HepG2 (cell line): ENCODE data around the gene TYROBP. TPM values are rescaled to one million over a fixed set of nuclear protein-coding genes. Genes with fewer than 3 reads are reported as not detected.

ENCODE experiments used
- ARID2 ChIP-seq: sonication (generic); formaldehyde crosslinking; IDR thresholded peaks from 2 replicates; pipeline ENCODE4 v1.8.1; 2022; ENCODE audit warnings: mild to moderate bottlenecking, missing genetic modification reagents, borderline replicate concordance
- ATF1 ChIP-seq: IDR thresholded peaks from 2 replicates; pipeline ENCODE4 v1.6.1; 2016; ENCODE audit warnings: mild to moderate bottlenecking, control low read depth
- BCL6 ChIP-seq: IDR thresholded peaks from 2 replicates; pipeline ENCODE4 v1.6.1; 2016; ENCODE audit warnings: missing genetic modification reagents, missing compliant biosample characterization
- GPN1 ChIP-seq: sonication (generic); formaldehyde crosslinking; IDR thresholded peaks from 2 replicates; pipeline ENCODE4 v1.5.1; 2020; ENCODE audit warnings: missing genetic modification reagents, borderline replicate concordance
- MAF1 ChIP-seq: sonication (generic); formaldehyde crosslinking; IDR thresholded peaks from 2 replicates; pipeline ENCODE4 v1.5.0; 2020; ENCODE audit warnings: missing genetic modification reagents, borderline replicate concordance
- MAX ChIP-seq: IDR thresholded peaks from 2 replicates; pipeline ENCODE4 v1.6.1; 2012; ENCODE audit warnings: inconsistent platforms
- MYNN ChIP-seq: sonication (generic); formaldehyde crosslinking; IDR thresholded peaks from 2 replicates; pipeline ENCODE4 v1.4.0; 2020; ENCODE audit warnings: mild to moderate bottlenecking, low read depth, missing genetic modification reagents
- NFE2L1 ChIP-seq: sonication (generic); formaldehyde crosslinking; IDR thresholded peaks from 2 replicates; pipeline ENCODE4 v1.4.0; 2020; ENCODE audit warnings: missing genetic modification reagents, mild to moderate bottlenecking, borderline replicate concordance
- PHF20 ChIP-seq: sonication (generic); formaldehyde crosslinking; IDR thresholded peaks from 2 replicates; pipeline ENCODE4 v1.5.0; 2020; ENCODE audit warnings: mild to moderate bottlenecking, missing genetic modification reagents
- PTBP1 ChIP-seq: fragments of 200-400 bp; formaldehyde crosslinking; IDR thresholded peaks from 2 replicates; pipeline ENCODE4 v1.6.1; 2018; ENCODE audit warnings: low read length, low read depth; ENCODE audit not compliant: poor library complexity, severe bottlenecking
- RFX5 ChIP-seq: IDR thresholded peaks from 2 replicates; pipeline ENCODE4 v1.6.1; 2011; ENCODE audit warnings: low read depth, low read length, improper control_type of control experiment
- SIX4 ChIP-seq: sonication (generic); formaldehyde crosslinking; IDR thresholded peaks from 2 replicates; pipeline ENCODE4 v1.4.0; 2020; ENCODE audit warnings: missing genetic modification reagents
- SMC3 ChIP-seq: IDR thresholded peaks from 2 replicates; pipeline ENCODE4 v1.6.1; 2011; ENCODE audit warnings: low read length, improper control_type of control experiment
- SNRNP70 ChIP-seq: fragments of 200-400 bp; formaldehyde crosslinking; IDR thresholded peaks from 2 replicates; pipeline ENCODE4 v1.6.1; 2017; ENCODE audit warnings: mild to moderate bottlenecking, low read depth, low read length, moderate library complexity
- SP4 ChIP-seq: sonication (generic); formaldehyde crosslinking; IDR thresholded peaks from 2 replicates; pipeline ENCODE4 v1.8.1; 2023; ENCODE audit warnings: mild to moderate bottlenecking, missing genetic modification reagents
- TAF1 ChIP-seq: sonication (generic); formaldehyde crosslinking; IDR thresholded peaks from 2 replicates; pipeline ENCODE4 v1.4.0; 2020; ENCODE audit warnings: missing genetic modification reagents
- TCF12 ChIP-seq, 2 experiments: fragments of 450-650 bp in 1 of 2; sonication (generic) in 1 of 2; formaldehyde crosslinking in 1 of 2; IDR thresholded peaks; 2 replicates each; pipeline versions ENCODE4 v1.6.1 to v1.8.0; 2017 to 2022; ENCODE audit warnings: antibody characterized with exemption in 1 of 2, mild to moderate bottlenecking in 1 of 2, missing genetic modification reagents in 1 of 2, moderate library complexity in 1 of 2
- TGIF2 ChIP-seq: IDR thresholded peaks from 2 replicates; pipeline ENCODE4 v1.6.1; 2016; ENCODE audit warnings: control low read depth, missing compliant biosample characterization
- ZIK1 ChIP-seq: sonication (generic); formaldehyde crosslinking; IDR thresholded peaks from 2 replicates; pipeline ENCODE4 v1.5.0; 2020; ENCODE audit warnings: mild to moderate bottlenecking, low read depth, missing genetic modification reagents, borderline replicate concordance
- ZKSCAN1 ChIP-seq: fragments of 150-350 bp; IDR thresholded peaks from 2 replicates; pipeline ENCODE4 v1.6.1; 2014; ENCODE audit warnings: low read length
- ZNF30 ChIP-seq: sonication (generic); formaldehyde crosslinking; IDR thresholded peaks from 2 replicates; pipeline ENCODE4 v1.5.0; 2020; ENCODE audit warnings: mild to moderate bottlenecking, missing genetic modification reagents
- ZNF317 ChIP-seq: sonication (generic); formaldehyde crosslinking; IDR thresholded peaks from 2 replicates; pipeline ENCODE4 v1.5.0; 2020; ENCODE audit warnings: mild to moderate bottlenecking, missing genetic modification reagents
- ZNF605 ChIP-seq: sonication (generic); formaldehyde crosslinking; IDR thresholded peaks from 2 replicates; pipeline ENCODE4 v1.8.0; 2022; ENCODE audit warnings: mild to moderate bottlenecking, missing genetic modification reagents
- ZNF792 ChIP-seq: IDR thresholded peaks from 2 replicates; pipeline ENCODE4 v1.6.1; 2016
- ZNF891 ChIP-seq: sonication (generic); formaldehyde crosslinking; IDR thresholded peaks from 2 replicates; pipeline ENCODE4 v1.5.0; 2020; ENCODE audit warnings: mild to moderate bottlenecking, missing genetic modification reagents
- polyA plus RNA-seq, 8 experiments: library from polyadenylated mRNA; depleted of rRNA in 3 of 8; stranded (reverse) in 7 of 8; unstranded in 1 of 8; fragments of >200 nt; fragmentation: Illumina TruSeq in 4 of 8; extraction: Trizol in 4 of 8; gene quantifications; 2 replicates each; pipeline versions ENCODE4 v1.2.1 to v1.2.3, GENCODE V29; 2011 to 2016; ENCODE audit warnings: low read depth in 4 of 8, missing spikeins in 1 of 8, mixed read lengths in 1 of 8; ENCODE audit not compliant: insufficient read depth in 1 of 8
- total RNA-seq, 5 experiments: library from RNA; depleted of rRNA; stranded (reverse); fragments of >200 nt; fragmentation: Illumina TruSeq; extraction: Trizol; gene quantifications; 2 replicates each; pipeline ENCODE4 v1.2.3, GENCODE V29; 2016; ENCODE audit warnings: low read depth in 1 of 5
- TF ChIP-seq, protein P1 (sequence below): sonication (generic); formaldehyde crosslinking; conservative IDR thresholded peaks from 2 replicates; pipeline ENCODE4 v1.4.0; 2020; ENCODE audit warnings: missing genetic modification reagents
- TF ChIP-seq, protein P2 (sequence below): sonication (generic); formaldehyde crosslinking; IDR thresholded peaks from 2 replicates; pipeline ENCODE4 v1.4.0; 2020; ENCODE audit warnings: mild to moderate bottlenecking, low read depth, missing genetic modification reagents
- TF ChIP-seq, protein P3 (sequence below): sonication (generic); formaldehyde crosslinking; IDR thresholded peaks from 2 replicates; pipeline ENCODE4 v1.8.1; 2023; ENCODE audit warnings: missing genetic modification reagents, inconsistent platforms, borderline replicate concordance

TYROBP gene
- total and polyA plus RNA-seq, 2 of the 13 experiments (the other 11 are each of a cell fraction or from before 2014, with no cell fraction given), result not detected

GRCh38 chr19:35879770-35880317 lies 28.3 kb downstream of the TYROBP start (continued):
- TF ChIP-seq, protein P1, sequence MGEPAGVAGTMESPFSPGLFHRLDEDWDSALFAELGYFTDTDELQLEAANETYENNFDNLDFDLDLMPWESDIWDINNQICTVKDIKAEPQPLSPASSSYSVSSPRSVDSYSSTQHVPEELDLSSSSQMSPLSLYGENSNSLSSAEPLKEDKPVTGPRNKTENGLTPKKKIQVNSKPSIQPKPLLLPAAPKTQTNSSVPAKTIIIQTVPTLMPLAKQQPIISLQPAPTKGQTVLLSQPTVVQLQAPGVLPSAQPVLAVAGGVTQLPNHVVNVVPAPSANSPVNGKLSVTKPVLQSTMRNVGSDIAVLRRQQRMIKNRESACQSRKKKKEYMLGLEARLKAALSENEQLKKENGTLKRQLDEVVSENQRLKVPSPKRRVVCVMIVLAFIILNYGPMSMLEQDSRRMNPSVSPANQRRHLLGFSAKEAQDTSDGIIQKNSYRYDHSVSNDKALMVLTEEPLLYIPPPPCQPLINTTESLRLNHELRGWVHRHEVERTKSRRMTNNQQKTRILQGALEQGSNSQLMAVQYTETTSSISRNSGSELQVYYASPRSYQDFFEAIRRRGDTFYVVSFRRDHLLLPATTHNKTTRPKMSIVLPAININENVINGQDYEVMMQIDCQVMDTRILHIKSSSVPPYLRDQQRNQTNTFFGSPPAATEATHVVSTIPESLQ (CRISPR knock-in tag), result peak; percentile 96; the same call in 1 of the 2 replicates
- TF ChIP-seq ZNF792 (CRISPR knock-in tag), result peak; percentile 99
- no peak for TF ChIP-seq RFX5
- peak; percentile 86 for TF ChIP-seq ZNF317 (CRISPR knock-in tag)
- TF ChIP-seq, protein P2, sequence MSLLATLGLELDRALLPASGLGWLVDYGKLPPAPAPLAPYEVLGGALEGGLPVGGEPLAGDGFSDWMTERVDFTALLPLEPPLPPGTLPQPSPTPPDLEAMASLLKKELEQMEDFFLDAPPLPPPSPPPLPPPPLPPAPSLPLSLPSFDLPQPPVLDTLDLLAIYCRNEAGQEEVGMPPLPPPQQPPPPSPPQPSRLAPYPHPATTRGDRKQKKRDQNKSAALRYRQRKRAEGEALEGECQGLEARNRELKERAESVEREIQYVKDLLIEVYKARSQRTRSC (CRISPR knock-in tag), result 0 out of 2 replicates have a peak, but pooled peaks have one; percentile 84
- peak; percentile 66 for TF ChIP-seq BCL6 (CRISPR knock-in tag)
- TF ChIP-seq PTBP1, result peak; percentile 40
- peak; percentile 70; the same call in 1 of the 2 replicates for TF ChIP-seq SIX4 (CRISPR knock-in tag)
- no peak; the same call in 1 of the 2 replicates for TF ChIP-seq TAF1
- peak; percentile 94; the same call in 1 of the 2 replicates for TF ChIP-seq GPN1 (CRISPR knock-in tag)
- TF ChIP-seq MAF1 (CRISPR knock-in tag), result peak; percentile 86; the same call in 1 of the 2 replicates
- TF ChIP-seq NFE2L1 (CRISPR knock-in tag), result peak; percentile 49; the same call in 1 of the 2 replicates
- no peak for TF ChIP-seq ZKSCAN1
- no peak for TF ChIP-seq SNRNP70
- peak; percentile 98 for TF ChIP-seq ZNF605 (CRISPR knock-in tag)
- TF ChIP-seq SMC3, result no peak
- TF ChIP-seq PHF20 (CRISPR knock-in tag), result no peak
- peak; percentile 91 for TF ChIP-seq MYNN (CRISPR knock-in tag)
- TF ChIP-seq SP4 (CRISPR knock-in tag), result peak; percentile 89; the same call in 1 of the 2 replicates
- TF ChIP-seq ZIK1 (CRISPR knock-in tag), result peak; percentile 74; the same call in 1 of the 2 replicates
- TF ChIP-seq ZNF891 (CRISPR knock-in tag), result peak; percentile 92
- 0 out of 2 replicates have a peak, but pooled peaks have one; percentile 38 for TF ChIP-seq MAX
- TF ChIP-seq ZNF30 (CRISPR knock-in tag), result no peak
- no peak for TF ChIP-seq ARID2 (CRISPR knock-in tag)
- TF ChIP-seq TCF12 (IDR thresholded peaks at IDR 0.05), result no peak
- 0 out of 2 replicates have a peak, but pooled peaks have one; percentile 26 for TF ChIP-seq TCF12 (CRISPR knock-in tag; IDR thresholded peaks at IDR 0.05)
- TF ChIP-seq, protein P3, sequence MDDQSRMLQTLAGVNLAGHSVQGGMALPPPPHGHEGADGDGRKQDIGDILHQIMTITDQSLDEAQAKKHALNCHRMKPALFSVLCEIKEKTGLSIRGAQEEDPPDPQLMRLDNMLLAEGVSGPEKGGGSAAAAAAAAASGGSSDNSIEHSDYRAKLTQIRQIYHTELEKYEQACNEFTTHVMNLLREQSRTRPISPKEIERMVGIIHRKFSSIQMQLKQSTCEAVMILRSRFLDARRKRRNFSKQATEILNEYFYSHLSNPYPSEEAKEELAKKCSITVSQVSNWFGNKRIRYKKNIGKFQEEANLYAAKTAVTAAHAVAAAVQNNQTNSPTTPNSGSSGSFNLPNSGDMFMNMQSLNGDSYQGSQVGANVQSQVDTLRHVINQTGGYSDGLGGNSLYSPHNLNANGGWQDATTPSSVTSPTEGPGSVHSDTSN, result peak; percentile 86
- peak; percentile 97 for TF ChIP-seq TGIF2 (CRISPR knock-in tag)
- 0 out of 2 replicates have a peak, but pooled peaks have one; percentile 13 for TF ChIP-seq ATF1
